H1 (cell line): Measurements from ENCODE around the gene MBD5. TPM values are rescaled to one million over a fixed set of nuclear protein-coding genes. Genes with fewer than 3 reads are reported as not detected.

Source experiments
- CTCF ChIA-PET: fragments of 300-600 bp; sonication (Branson Sonifier 250); formaldehyde crosslinking; loops from one replicate; lab custom pipeline; 2021; ENCODE audit not compliant: partially characterized antibody; lab: Charles Lee
- POLR2A ChIA-PET: fragments of 300-600 bp; sonication (Branson Sonifier 250); formaldehyde crosslinking; loops from one replicate; lab custom pipeline; 2021; ENCODE audit warnings: inconsistent platforms; ENCODE audit not compliant: partially characterized antibody; lab: Charles Lee
- DNase-seq, 2 experiments: peaks; one replicate each; pipeline versions ENCODE4 v3.0.0 to v3.0.0-alpha.2; 2010 to 2022; ENCODE audit warnings: low spot score in 2 of 2, low read depth in 1 of 2, mixed read lengths in 1 of 2
- FAIRE-seq: peaks from 2 replicates; lab custom pipeline; 2011; peaks lifted over from hg19 to GRCh38; lab: Jason Lieb, UNC
- H2AFZ ChIP-seq: 2 replicates; pipeline ENCODE4 v1.8.1; 2012; ENCODE audit warnings: low read length, inconsistent platforms
- H2AK5ac ChIP-seq: 2 replicates; pipeline ENCODE4 v1.6.1; 2013; ENCODE audit warnings: low read depth, low read length
- H2BK120ac ChIP-seq: replicated peaks from 2 replicates; pipeline ENCODE3; 2013; ENCODE audit warnings: low read depth, low read length, inconsistent platforms
- H2BK12ac ChIP-seq: 2 replicates; pipeline ENCODE4 v1.6.1; 2013; ENCODE audit warnings: low read depth, low read length
- H2BK15ac ChIP-seq: 2 replicates; pipeline ENCODE4 v1.6.1; 2013; ENCODE audit warnings: low read length
- H2BK20ac ChIP-seq: 2 replicates; pipeline ENCODE4 v1.6.1; 2013; ENCODE audit warnings: low read length
- H2BK5ac ChIP-seq: 2 replicates; pipeline ENCODE4 v1.6.1; 2013; ENCODE audit warnings: low read depth, low read length
- H3K14ac ChIP-seq: 2 replicates; pipeline ENCODE4 v1.6.1; 2013; ENCODE audit warnings: inconsistent platforms; ENCODE audit not compliant: insufficient read length
- H3K18ac ChIP-seq: 2 replicates; pipeline ENCODE4 v1.6.1; 2013; ENCODE audit warnings: low read length; ENCODE audit errors: extremely low read depth
- H3K23ac ChIP-seq: 2 replicates; pipeline ENCODE4 v1.6.1; 2013; ENCODE audit warnings: inconsistent platforms; ENCODE audit not compliant: insufficient read length
- H3K23me2 ChIP-seq: 2 replicates; pipeline ENCODE4 v1.6.1; 2013; ENCODE audit warnings: low read depth, low read length
- H3K27ac ChIP-seq: 2 replicates; pipeline ENCODE4 v1.6.1; 2011; ENCODE audit warnings: low read depth, low read length, inconsistent platforms
- H3K27me3 ChIP-seq, 4 experiments: replicated peaks in 1 of 4; 1 replicate in 1 of 4; 2 replicates in 3 of 4; pipeline versions ENCODE4 v1.6.1 to v1.8.1; 2011 to 2013; ENCODE audit warnings: low read length in 3 of 4, mild to moderate bottlenecking in 3 of 4, inconsistent platforms in 2 of 4, mixed read lengths in 2 of 4, moderate library complexity in 1 of 4; ENCODE audit not compliant: control insufficient read depth in 3 of 4, insufficient read depth in 3 of 4; ENCODE audit errors: extremely low read depth in 1 of 4
- H3K36me3 ChIP-seq, 4 experiments: 2 replicates each; pipeline versions ENCODE4 v1.6.1 to v1.8.1; 2011 to 2013; ENCODE audit warnings: mild to moderate bottlenecking in 4 of 4, low read length in 3 of 4, moderate library complexity in 2 of 4, control low read depth in 1 of 4, inconsistent platforms in 1 of 4; ENCODE audit not compliant: insufficient read depth in 4 of 4, control insufficient read depth in 2 of 4
- H3K4ac ChIP-seq: replicated peaks from 2 replicates; pipeline ENCODE3; 2013; ENCODE audit warnings: low read length, low read depth, mixed read lengths, inconsistent platforms; ENCODE audit not compliant: insufficient read length
- H3K4me1 ChIP-seq, 4 experiments: replicated peaks in 1 of 4; 1 replicate in 1 of 4; 2 replicates in 3 of 4; pipeline versions ENCODE4 v1.6.1 to v1.8.1; 2011 to 2013; ENCODE audit warnings: low read length in 3 of 4, inconsistent platforms in 2 of 4, mixed read lengths in 1 of 4; ENCODE audit not compliant: insufficient read depth in 4 of 4, control insufficient read depth in 3 of 4
- H3K4me2 ChIP-seq, 2 experiments: 2 replicates each; pipeline versions ENCODE4 v1.6.1 to v1.8.1; 2011 to 2013; ENCODE audit warnings: low read depth in 2 of 2, low read length in 2 of 2, control low read depth in 1 of 2, inconsistent platforms in 1 of 2, mild to moderate bottlenecking in 1 of 2; ENCODE audit not compliant: insufficient read depth in 1 of 2
- H3K4me3 ChIP-seq, 4 experiments: fragments of 200-600, 300-600 bp in 1 of 4; sonication (generic), shearing (Covaris generic), sonication (Bioruptor Twin) in 1 of 4; 2 replicates each; pipeline versions ENCODE4 v1.5.1 to v1.8.1; 2011 to 2016; ENCODE audit warnings: low read length in 4 of 4, low read depth in 3 of 4, control low read depth in 2 of 4, inconsistent platforms in 2 of 4, mild to moderate bottlenecking in 2 of 4, mixed read lengths in 1 of 4, moderate library complexity in 1 of 4; ENCODE audit not compliant: insufficient read depth in 2 of 4; ENCODE audit errors: extremely low read depth in 1 of 4
- H3K56ac ChIP-seq: replicated peaks from 2 replicates; pipeline ENCODE3; 2013; ENCODE audit warnings: low read depth, mild to moderate bottlenecking, mixed read lengths, low read length, inconsistent platforms; ENCODE audit not compliant: insufficient read length
- H3K79me1 ChIP-seq: 2 replicates; pipeline ENCODE4 v1.6.1; 2013; ENCODE audit warnings: low read depth, low read length, control low read depth
- H3K79me2 ChIP-seq, 2 experiments: 2 replicates each; pipeline versions ENCODE4 v1.6.1 to v1.8.1; 2012 to 2013; ENCODE audit warnings: low read length in 2 of 2, mild to moderate bottlenecking in 2 of 2, inconsistent platforms in 1 of 2; ENCODE audit not compliant: insufficient read depth in 2 of 2, control insufficient read depth in 1 of 2
- H3K9ac ChIP-seq, 4 experiments: replicated peaks in 1 of 4; 1 replicate in 1 of 4; 2 replicates in 3 of 4; pipeline versions ENCODE4 v1.6.1 to v1.8.1; 2011 to 2013; ENCODE audit warnings: low read depth in 3 of 4, low read length in 3 of 4, control low read depth in 2 of 4, mild to moderate bottlenecking in 2 of 4, moderate library complexity in 2 of 4, inconsistent platforms in 1 of 4; ENCODE audit errors: extremely low read depth in 1 of 4
- H3K9me3 ChIP-seq, 2 experiments: 2 replicates each; pipeline versions ENCODE4 v1.6.1 to v1.8.1; 2012 to 2013; ENCODE audit warnings: mild to moderate bottlenecking in 2 of 2, moderate library complexity in 2 of 2, control low read depth in 1 of 2, inconsistent platforms in 1 of 2, low read depth in 1 of 2, low read length in 1 of 2, mixed read lengths in 1 of 2; ENCODE audit not compliant: insufficient read depth in 2 of 2
- H4K20me1 ChIP-seq, 2 experiments: replicated peaks in 1 of 2; 2 replicates each; pipeline versions ENCODE3 to v1.8.1; 2011 to 2013; ENCODE audit warnings: inconsistent platforms in 2 of 2, low read length in 2 of 2, mild to moderate bottlenecking in 1 of 2; ENCODE audit not compliant: insufficient read depth in 2 of 2, control insufficient read depth in 1 of 2
- H4K5ac ChIP-seq: 2 replicates; pipeline ENCODE4 v1.6.1; 2013; ENCODE audit warnings: low read length, low read depth, mixed read lengths, inconsistent platforms; ENCODE audit not compliant: insufficient read length
- H4K8ac ChIP-seq: 2 replicates; pipeline ENCODE4 v1.8.0; 2013; ENCODE audit warnings: mild to moderate bottlenecking, moderate library complexity, low read length, inconsistent platforms; ENCODE audit not compliant: insufficient read depth; ENCODE audit errors: extremely low read depth
- H4K91ac ChIP-seq: replicated peaks from 2 replicates; pipeline ENCODE3; 2013; ENCODE audit warnings: low read length, mixed read lengths, inconsistent platforms; ENCODE audit not compliant: insufficient read length
- EP300 ChIP-seq, 2 experiments: IDR thresholded peaks; 1 replicate in 1 of 2; 2 replicates in 1 of 2; pipeline ENCODE4 v1.6.1; 2011 to 2012; ENCODE audit warnings: low read depth in 2 of 2, low read length in 2 of 2, mild to moderate bottlenecking in 2 of 2, borderline replicate concordance in 1 of 2, inconsistent platforms in 1 of 2, moderate library complexity in 1 of 2
- EZH2 ChIP-seq: fragments of 200-600 bp; sonication (generic); IDR thresholded peaks from 2 replicates; pipeline ENCODE4 v1.7.1; 2012; ENCODE audit warnings: low read depth, mild to moderate bottlenecking, moderate library complexity, low read length, inconsistent platforms; ENCODE audit not compliant: severe bottlenecking
- GTF2F1 ChIP-seq: IDR thresholded peaks from 2 replicates; pipeline ENCODE4 v1.6.1; 2012; ENCODE audit warnings: low read depth, low read length, improper control_type of control experiment, borderline replicate concordance
- JUN ChIP-seq: IDR thresholded peaks from 2 replicates; pipeline ENCODE4 v1.6.1; 2011; ENCODE audit warnings: low read depth, mild to moderate bottlenecking, improper control_type of control experiment, low read length
- KDM1A ChIP-seq: fragments of 200-600, 300-600 bp; sonication (generic); IDR thresholded peaks from 2 replicates; pipeline ENCODE4 v1.7.1; 2016; ENCODE audit warnings: mild to moderate bottlenecking, low read length, borderline replicate concordance
- MAFK ChIP-seq: IDR thresholded peaks from 2 replicates; pipeline ENCODE4 v1.6.1; 2012; ENCODE audit warnings: low read depth, mild to moderate bottlenecking, improper control_type of control experiment, low read length
- RNF2 ChIP-seq: fragments of 200-900, 300-1000 bp; sonication (generic); IDR thresholded peaks from 2 replicates; pipeline ENCODE4 v1.7.1; 2016; ENCODE audit warnings: borderline replicate concordance, low read depth, mild to moderate bottlenecking, antibody characterized with exemption, low read length; ENCODE audit not compliant: poor library complexity, severe bottlenecking; ENCODE audit errors: missing control alignments
- SIN3A ChIP-seq, 2 experiments: IDR thresholded peaks in 1 of 2; conservative IDR thresholded peaks in 1 of 2; 2 replicates each; pipeline ENCODE4 v1.6.1; 2011 to 2012; ENCODE audit warnings: low read length in 2 of 2, improper control_type of control experiment in 1 of 2, low read depth in 1 of 2, mild to moderate bottlenecking in 1 of 2
- SUZ12 ChIP-seq: fragments of 200-600 bp; sonication (generic); IDR thresholded peaks from 2 replicates; pipeline ENCODE4 v1.6.1; 2012; ENCODE audit warnings: mild to moderate bottlenecking, inconsistent platforms, low read length, moderate library complexity, mixed read lengths
- TCF12 ChIP-seq: IDR thresholded peaks from 2 replicates; pipeline ENCODE4 v1.6.1; 2011; ENCODE audit warnings: low read depth, mild to moderate bottlenecking, low read length
- USF2 ChIP-seq: IDR thresholded peaks from 2 replicates; pipeline ENCODE4 v1.6.1; 2011; ENCODE audit warnings: low read length, improper control_type of control experiment
- whole genome bisulfite sequencing, 2 experiments: shearing (Covaris generic) in 1 of 2; methylation state at CpG; one replicate each; pipeline versions ENCODE4 v1.1.6 to v1.1.7; 2013 to 2015; ENCODE audit warnings: low lambda C conversion rate in 2 of 2, mixed read lengths in 2 of 2, inconsistent platforms in 1 of 2, low coverage in 1 of 2, missing lambda C conversion rate in 1 of 2; ENCODE audit not compliant: insufficient replicate concordance in 2 of 2, insufficient coverage in 1 of 2, insufficient read length in 1 of 2; ENCODE audit errors: extremely low coverage in 1 of 2, missing lambda C conversion rate in 1 of 2; 5-methylcytosine and 5-hydroxymethylcytosine counted together
- polyA plus RNA-seq, 7 experiments: library from polyadenylated mRNA; depleted of rRNA in 3 of 7; stranded (reverse) in 5 of 7; unstranded in 2 of 7; fragments of >200 nt in 5 of 7; fragments of 200-250 nt in 2 of 7; gene quantifications; 1 replicate in 5 of 7; 2 replicates in 1 of 7; 4 replicates in 1 of 7; pipeline versions ENCODE4 v1.2.1 to v1.2.3, GENCODE V29; 2011 to 2013; ENCODE audit warnings: missing spikeins in 2 of 7, mixed read lengths in 2 of 7
- total RNA-seq: library from RNA; stranded (reverse); fragmentation: NEBNext Ultra II Directional; extraction: Animal tissue kit (Norgen Biotek cat#: 25700); gene quantifications from 2 replicates; pipeline ENCODE4 v1.2.1, GENCODE V29; 2021

The MBD5 gene
- total and polyA plus RNA-seq, 2 of the 8 experiments (the other 6 are each of a cell fraction or from before 2014, with no cell fraction given): 9.7 to 29.4 TPM

GRCh38 chr2:148022882-148023281 is 2.0 kb downstream of the MBD5 start:
- Histone ChIP-seq H3K4me2 (0 out of 4 replicates have a peak overlapping the region, but pooled peaks have one; percentile 85 to 99), H3K4me1 (no peaks in the 10 kb centered on the region; a peak in 2 of 7 replicates), H4K5ac (no peak overlapping the region), H2BK15ac (no peak overlapping the region), H3K18ac (no peak overlapping the region), H3K4me3 (peak overlapping the region in 1 of 4 experiments; percentile 84; a peak in 2 of 8 replicates), H2BK5ac (no peak overlapping the region), H2BK12ac (no peak overlapping the region), H4K91ac (no peak overlapping the region), H2AFZ (no peak overlapping the region), H2BK20ac (no peak overlapping the region), H4K8ac (no peak overlapping the region), H3K79me1 (peaks cover 3% of the 10 kb centered on the region; the same call in 1 of the 2 replicates), H2BK120ac (no peak overlapping the region), H3K36me3 (peaks cover 0 to 4% (median 0%) of the 10 kb centered on the region in 4 experiments; a peak in 1 of 8 replicates), H3K9me3 (no peaks in the 10 kb centered on the region), H3K27me3 (no peaks in the 10 kb centered on the region), H4K20me1 (peaks cover 6 to 7% of the 10 kb centered on the region in 2 experiments), H3K14ac (no peak overlapping the region), H3K9ac (no peak overlapping the region), H3K23ac (no peak overlapping the region), H2AK5ac (no peak overlapping the region), H3K23me2 (peaks cover 6% of the 10 kb centered on the region), H3K56ac (no peak overlapping the region), H3K4ac (no peak overlapping the region), H3K79me2 (peaks cover 8 to 84% of the 10 kb centered on the region in 2 experiments), H3K27ac (no peak overlapping the region)
- no peak for DNase-seq
- POLR2A ChIA-PET: interaction anchor here (0.8 kb wide), 1 partner anchor 21 kb away, joined by 3 read pairs; no protein-coding TSS in a partner anchor
- CTCF ChIA-PET: interaction anchor here (1.1 to 1.7 kb wide), 2 partner anchors 16 to 174 kb away, joined by 3 to 4 read pairs; no protein-coding TSS in a partner anchor
- no peak for FAIRE-seq
- 86% methylated on average over 2 of the region's 2 CpGs; no CpG with 5 or more reads in 1 of the 2 experiments for WGBS, 2 experiments
- TF ChIP-seq EP300 (IDR thresholded peaks at IDR 0.05; ENCODE audit: borderline replicate concordance in 1 of 2, low read depth in 2 of 2, low read length in 2 of 2): no peak
- no peak for TF ChIP-seq RNF2
- TF ChIP-seq SUZ12: no peak
- no peak for TF ChIP-seq KDM1A
- no peak for TF ChIP-seq TCF12
- no peak for TF ChIP-seq JUN
- TF ChIP-seq SIN3A (conservative IDR thresholded peaks at IDR 0.05 in 1 of 2, IDR thresholded peaks at IDR 0.05 in 1 of 2; ENCODE audit: low read depth in 1 of 2, low read length in 2 of 2): no peak
- TF ChIP-seq EZH2: no peak
- TF ChIP-seq GTF2F1: no peak
- no peak for TF ChIP-seq USF2
- no peak for TF ChIP-seq MAFK
